OCI-LY1 (cell line): ENCODE measurements around the gene TDRD10.

Experiments
- H2AFZ ChIP-seq: fragments of 200-600 bp; sonication (generic), shearing (Covaris generic); 2 replicates; pipeline ENCODE4 v1.6.0; 2014; ENCODE audit warnings: antibody characterized with exemption, mild to moderate bottlenecking, low read length
- H3F3A ChIP-seq: fragments of 200-600 bp; sonication (generic), shearing (Covaris generic); 2 replicates; pipeline ENCODE4 v1.6.0; 2014; ENCODE audit warnings: mild to moderate bottlenecking, antibody characterized with exemption, low read length, moderate library complexity; ENCODE audit not compliant: insufficient read depth
- H3K27ac ChIP-seq: fragments of 200-600 bp; sonication (generic); 2 replicates; pipeline ENCODE4 v1.5.1; 2014; ENCODE audit warnings: low read length, mixed run types, mild to moderate bottlenecking, low read depth; ENCODE audit not compliant: poor library complexity, severe bottlenecking
- H3K27me3 ChIP-seq: fragments of 200-600 bp; sonication (generic); 2 replicates; pipeline ENCODE4 v1.6.0; 2014; ENCODE audit warnings: antibody characterized with exemption, mild to moderate bottlenecking, low read length, moderate library complexity; ENCODE audit not compliant: insufficient read depth
- H3K36me3 ChIP-seq: fragments of 200-600 bp; sonication (generic); 2 replicates; pipeline ENCODE4 v1.6.1; 2014; ENCODE audit warnings: mild to moderate bottlenecking, antibody characterized with exemption, low read length, moderate library complexity, mixed read lengths; ENCODE audit not compliant: insufficient read depth
- H3K4me1 ChIP-seq: fragments of 200-600 bp; sonication (generic); 2 replicates; pipeline ENCODE4 v1.5.1; 2014; ENCODE audit warnings: mild to moderate bottlenecking, low read length, moderate library complexity; ENCODE audit not compliant: insufficient read depth, severe bottlenecking
- H3K4me2 ChIP-seq: fragments of 200-600 bp; sonication (generic), shearing (Covaris generic); 2 replicates; pipeline ENCODE4 v1.6.1; 2014; ENCODE audit warnings: low read length
- H3K4me3 ChIP-seq: fragments of 200-600 bp; sonication (generic); 2 replicates; pipeline ENCODE4 v1.5.1; 2014; ENCODE audit warnings: low read length, low read depth, mild to moderate bottlenecking, mixed read lengths; ENCODE audit not compliant: poor library complexity, severe bottlenecking
- H3K79me2 ChIP-seq: fragments of 200-600 bp; shearing (Covaris generic); 2 replicates; pipeline ENCODE4 v1.6.1; 2016; ENCODE audit warnings: mixed run types, low read length, mixed read lengths; ENCODE audit not compliant: insufficient read depth
- H3K9ac ChIP-seq: fragments of 200-600 bp; sonication (generic), shearing (Covaris generic); 2 replicates; pipeline ENCODE4 v1.6.1; 2014; ENCODE audit warnings: mild to moderate bottlenecking, low read length, mixed read lengths
- H3K9me2 ChIP-seq: fragments of 200-600 bp; sonication (generic), shearing (Covaris generic); 2 replicates; pipeline ENCODE4 v1.6.1; 2014; ENCODE audit warnings: low read depth, mild to moderate bottlenecking, low read length, mixed read lengths
- H3K9me3 ChIP-seq: fragments of 200-600 bp; shearing (Covaris generic); 2 replicates; pipeline ENCODE4 v1.6.1; 2014; ENCODE audit warnings: low read length, mixed read lengths
- H4K20me1 ChIP-seq: fragments of 200-600 bp; sonication (generic), shearing (Covaris generic); 2 replicates; pipeline ENCODE4 v1.6.0; 2016; ENCODE audit warnings: mild to moderate bottlenecking, low read length; ENCODE audit not compliant: insufficient read depth
- CTCF ChIP-seq: fragments of 200-600 bp; sonication (generic), shearing (Covaris generic); IDR thresholded peaks from 2 replicates; pipeline ENCODE4 v1.5.1; 2017; ENCODE audit warnings: mild to moderate bottlenecking, antibody characterized with exemption, low read length, moderate library complexity, mixed read lengths
- EZH2 ChIP-seq: fragments of 200-600 bp; sonication (generic), shearing (Covaris generic); IDR thresholded peaks from 2 replicates; pipeline ENCODE4 v1.8.0; 2017; ENCODE audit warnings: borderline replicate concordance, mixed run types, mild to moderate bottlenecking, antibody characterized with exemption, low read length, moderate library complexity, mixed read lengths

TDRD10 gene

GRCh38 chr1:154488922-154489321, 13.1 kb upstream of the TDRD10 start:
- Histone ChIP-seq H3K27me3 (peaks cover 4% of the 10 kb centered on the region; the same call in 1 of the 2 replicates), H3K27ac (no peak overlapping the region), H3K36me3 (no peaks in the 10 kb centered on the region), H3K4me3 (no peak overlapping the region), H3K9ac (no peak overlapping the region), H3K9me2 (no peaks in the 10 kb centered on the region), H3K4me2 (no peak overlapping the region), H3K9me3 (no peaks in the 10 kb centered on the region), H2AFZ (no peak overlapping the region), H4K20me1 (no peaks in the 10 kb centered on the region), H3K79me2 (no peaks in the 10 kb centered on the region), H3K4me1 (peaks cover 37% of the 10 kb centered on the region), H3F3A (no peaks in the 10 kb centered on the region)
- TF ChIP-seq CTCF, result no peak
- no peak for TF ChIP-seq EZH2

GRCh38 chr1:154489695-154490274, 12.2 kb upstream of the TDRD10 start:
- Histone ChIP-seq H3K4me2 (no peak overlapping the region), H3K27me3 (peaks cover 4% of the 10 kb centered on the region; the same call in 1 of the 2 replicates), H3K36me3 (no peaks in the 10 kb centered on the region), H2AFZ (no peak overlapping the region), H3K9me3 (no peaks in the 10 kb centered on the region), H3K9me2 (no peaks in the 10 kb centered on the region), H3K4me1 (peaks cover 41% of the 10 kb centered on the region), H3K4me3 (no peak overlapping the region), H3K27ac (no peak overlapping the region), H4K20me1 (no peaks in the 10 kb centered on the region), H3K9ac (no peak overlapping the region), H3F3A (no peaks in the 10 kb centered on the region), H3K79me2 (no peaks in the 10 kb centered on the region)
- TF ChIP-seq CTCF, result no peak
- TF ChIP-seq EZH2, result no peak

- TF ChIP-seq EZH2 (no peak), CTCF (no peak)
- H3K9me2 ChIP-seq, result no peaks in the 10 kb centered on the region
Observed at GRCh38 chr1:154490317-154490716, 11.7 kb upstream of the TDRD10 start.

More at GRCh38 chr1:154490317-154490716, 11.7 kb upstream of the TDRD10 start:
- no peak overlapping the region for H3K27ac ChIP-seq
- H2AFZ ChIP-seq, result no peak overlapping the region
- no peak overlapping the region for H3K9ac ChIP-seq
- no peaks in the 10 kb centered on the region for H3F3A ChIP-seq
- peaks cover 4% of the 10 kb centered on the region; the same call in 1 of the 2 replicates for H3K27me3 ChIP-seq
- H3K4me1 ChIP-seq, result peaks cover 45% of the 10 kb centered on the region
- H4K20me1 ChIP-seq, result no peaks in the 10 kb centered on the region
- no peaks in the 10 kb centered on the region for H3K9me3 ChIP-seq
- no peaks in the 10 kb centered on the region for H3K36me3 ChIP-seq
- no peak overlapping the region for H3K4me2 ChIP-seq
- no peaks in the 10 kb centered on the region for H3K79me2 ChIP-seq
- H3K4me3 ChIP-seq, result no peak overlapping the region
